Activated CD4-positive, alpha-beta T cell treated with anti-CD3 and anti-CD28 coated beads, Interleukin-2, Interleukin-4, amounts not matched to agents 100 ng/mL and 50 ng/mL, durations not matched to agents 16 hours and 8 hours (primary cell): ENCODE measurements around the gene NRXN3.

Source experiments
- DNase-seq: peaks from one replicate; pipeline ENCODE4 v3.0.0-alpha.2; 2020; ENCODE audit warnings: low spot score

The NRXN3 gene

DNA sequence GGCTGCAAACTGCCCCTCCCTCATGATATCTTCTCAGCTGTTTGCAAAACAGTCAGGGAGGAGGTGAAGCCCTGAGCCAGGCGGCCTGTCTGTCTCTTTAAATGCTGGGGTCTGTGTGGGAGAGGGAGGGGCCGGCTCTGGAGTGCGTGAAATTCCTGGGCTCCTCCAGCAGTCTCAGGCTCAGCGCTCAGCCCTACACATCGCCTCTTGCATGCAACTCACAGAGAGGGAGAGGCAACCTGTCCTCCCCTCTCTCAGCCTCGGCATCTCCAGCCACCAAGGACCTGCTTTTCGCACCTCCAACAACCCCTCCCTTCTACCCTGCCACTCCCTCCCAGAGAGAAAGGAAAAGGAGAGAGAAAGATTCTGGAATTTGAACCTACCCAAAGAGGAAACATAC lies at the start of gene NRXN3:
NRXN3 (plus strand) TSS at position 171 of the 400 bp plus-strand sequence. CDS start 72,721 bp downstream, outside the sequence.
- DNase-seq, result no peak

- no peak for DNase-seq
Observed at GRCh38 chr14:78122436-78122835, 47.7 kb upstream of the NRXN3 start.

- no peak for DNase-seq
Observed at GRCh38 chr14:78123650-78124253, 46.4 kb upstream of the NRXN3 start.

- DNase-seq, result no peak
Observed at GRCh38 chr14:78127961-78128360, 42.2 kb upstream of the NRXN3 start.

DNA sequence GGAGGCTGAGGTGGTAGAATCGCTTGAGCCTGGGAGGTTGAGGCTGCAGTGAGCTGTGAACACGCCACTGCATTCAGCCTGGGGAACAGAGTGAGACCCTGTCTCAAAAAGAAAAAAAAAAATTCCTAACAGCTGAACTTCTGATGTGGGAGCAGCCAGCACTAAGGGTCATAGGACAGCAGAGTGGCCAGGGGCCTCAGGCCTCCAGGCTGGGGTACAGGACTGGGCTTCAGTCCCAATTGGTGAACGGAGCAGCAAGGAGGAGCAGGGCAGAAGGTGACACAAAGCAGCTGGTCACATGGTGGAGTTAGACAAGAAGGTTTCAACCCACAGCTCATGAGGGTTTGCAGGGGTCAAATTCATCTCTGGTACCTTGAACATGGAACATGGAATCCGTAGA lies 40.8 kb upstream of the NRXN3 start:
- no peak for DNase-seq

DNA sequence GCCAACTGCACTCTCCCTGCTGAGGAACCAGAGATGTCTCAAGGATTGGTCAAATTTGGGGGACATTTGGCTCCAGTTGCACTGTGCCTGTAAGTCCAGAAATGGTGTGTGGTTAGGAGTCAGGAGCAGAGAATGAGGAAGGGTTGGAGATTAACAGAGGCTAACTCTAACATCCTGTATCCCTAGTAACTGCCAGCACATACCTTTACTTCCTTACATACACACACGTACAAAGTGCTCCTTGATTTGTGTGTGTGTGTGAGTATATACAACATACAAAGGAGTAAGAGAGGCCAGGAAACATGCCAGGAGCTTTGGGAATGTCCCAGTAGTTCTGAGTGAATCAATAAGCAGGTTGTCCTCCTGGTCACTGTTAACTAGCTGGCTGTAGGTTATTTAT lies 39.8 kb upstream of the NRXN3 start:
- no peak for DNase-seq

- no peak for DNase-seq
Observed at GRCh38 chr14:78131201-78131600, 39.0 kb upstream of the NRXN3 start.

GRCh38 chr14:78131616-78132015 lies 38.6 kb upstream of the NRXN3 start:
- DNase-seq, result no peak

DNA sequence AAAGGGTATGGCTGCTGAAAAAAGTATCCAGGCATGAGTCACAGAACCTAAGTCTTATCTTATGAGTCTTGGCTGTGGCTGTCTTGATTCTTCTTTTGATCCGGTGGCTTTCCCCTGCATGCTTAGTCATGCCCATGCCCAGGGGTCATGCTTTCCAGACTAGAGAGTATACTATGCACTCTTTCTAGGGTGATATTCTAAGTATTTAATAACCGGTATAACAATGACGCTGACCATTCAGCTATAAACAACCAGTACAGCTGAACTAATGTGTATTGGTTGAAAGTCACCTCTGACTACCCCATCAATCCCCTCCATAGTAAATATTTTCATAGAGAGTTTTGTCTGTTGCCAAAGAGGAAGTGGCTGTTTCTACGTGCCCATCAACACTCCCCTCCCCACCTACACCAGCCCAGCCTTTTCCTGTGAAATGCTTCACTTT lies 34.7 kb upstream of the NRXN3 start:
- DNase-seq, result no peak

DNA sequence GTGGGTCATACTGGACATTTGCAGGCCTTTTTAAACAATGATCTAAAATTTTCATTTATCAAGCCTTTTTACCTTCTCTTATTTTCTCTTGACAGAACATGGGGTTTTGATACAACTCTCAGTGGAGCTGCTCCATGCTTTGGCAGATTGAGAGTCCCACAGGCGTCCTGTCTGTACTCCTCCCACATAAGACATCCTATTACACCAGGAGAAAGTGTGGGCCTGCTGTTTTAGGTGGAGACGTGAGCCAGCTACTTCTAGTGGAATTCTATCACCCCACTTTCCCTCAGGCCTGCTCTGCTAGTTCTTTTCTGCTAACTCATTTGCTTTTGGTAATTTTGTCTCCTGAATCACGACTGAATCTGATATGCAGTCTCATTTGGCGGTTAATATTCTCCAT lies 33.5 kb upstream of the NRXN3 start:
- no peak for DNase-seq

- DNase-seq, result no peak
Observed at GRCh38 chr14:78141590-78141989, 28.6 kb upstream of the NRXN3 start.

GRCh38 chr14:78142998-78143397 lies 27.2 kb upstream of the NRXN3 start:
- DNase-seq, result no peak

GRCh38 chr14:78143489-78144145 lies 26.6 kb upstream of the NRXN3 start:
- DNase-seq, result no peak

GRCh38 chr14:78152201-78153063 lies 17.7 kb upstream of the NRXN3 start:
- DNase-seq, result no peak

DNA sequence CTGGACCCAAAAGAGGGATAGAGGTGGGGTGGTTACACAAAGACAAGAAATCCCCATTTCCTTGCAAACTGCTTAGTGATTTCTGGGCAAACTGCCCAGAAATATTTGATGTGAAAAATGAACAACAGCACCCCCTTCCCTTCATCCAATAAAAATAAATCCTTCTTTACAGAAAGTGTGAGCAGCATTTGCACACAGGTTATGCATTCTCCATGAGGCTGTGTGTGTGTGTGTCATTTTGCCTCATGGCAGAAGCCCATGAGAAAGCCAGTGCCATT lies 17.2 kb upstream of the NRXN3 start:
- DNase-seq, result no peak

GRCh38 chr14:78154827-78155226 lies 15.3 kb upstream of the NRXN3 start:
- no peak for DNase-seq

DNA sequence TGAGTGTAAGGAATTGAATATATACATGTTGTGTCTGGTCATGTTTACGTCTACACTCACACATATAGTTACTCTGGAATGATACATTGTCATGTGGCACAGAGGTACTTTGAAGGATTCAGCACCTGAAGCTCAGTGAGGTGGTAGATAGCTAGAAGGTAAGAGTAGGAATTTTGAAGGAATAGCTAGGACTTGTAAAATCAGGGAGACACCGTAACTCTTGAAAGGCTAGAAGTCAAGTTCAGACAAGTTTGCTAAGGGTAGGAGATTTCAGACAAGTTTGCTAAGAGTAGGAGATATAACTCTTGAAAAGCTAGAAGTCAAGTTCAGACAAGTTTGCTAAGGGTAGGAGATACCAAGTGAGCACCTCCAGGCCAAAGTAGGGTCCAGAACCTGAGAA lies 14.0 kb upstream of the NRXN3 start:
- DNase-seq, result no peak

- no peak for DNase-seq
Observed at GRCh38 chr14:78157494-78158437, 12.4 kb upstream of the NRXN3 start.

DNA sequence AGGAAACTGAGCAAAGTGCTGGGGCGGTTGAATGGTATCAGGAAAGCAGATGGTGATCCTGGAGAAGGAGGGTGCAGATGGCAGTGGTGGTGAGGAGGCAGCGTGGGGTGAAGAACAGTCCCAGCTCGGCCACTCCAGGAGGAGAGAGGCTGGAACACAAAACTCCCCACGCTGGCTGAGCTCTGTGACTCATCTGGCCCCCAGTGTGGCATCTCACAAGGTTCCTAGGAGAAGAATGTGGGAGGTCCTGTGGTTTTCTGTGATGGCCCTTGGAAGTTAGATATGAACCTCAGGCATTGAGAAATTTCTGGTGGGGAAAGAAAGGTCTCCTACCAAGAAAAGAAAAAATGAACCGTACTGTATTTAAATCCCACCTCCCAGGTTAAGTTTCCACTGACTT lies 8.0 kb upstream of the NRXN3 start:
- DNase-seq, result no peak

DNA sequence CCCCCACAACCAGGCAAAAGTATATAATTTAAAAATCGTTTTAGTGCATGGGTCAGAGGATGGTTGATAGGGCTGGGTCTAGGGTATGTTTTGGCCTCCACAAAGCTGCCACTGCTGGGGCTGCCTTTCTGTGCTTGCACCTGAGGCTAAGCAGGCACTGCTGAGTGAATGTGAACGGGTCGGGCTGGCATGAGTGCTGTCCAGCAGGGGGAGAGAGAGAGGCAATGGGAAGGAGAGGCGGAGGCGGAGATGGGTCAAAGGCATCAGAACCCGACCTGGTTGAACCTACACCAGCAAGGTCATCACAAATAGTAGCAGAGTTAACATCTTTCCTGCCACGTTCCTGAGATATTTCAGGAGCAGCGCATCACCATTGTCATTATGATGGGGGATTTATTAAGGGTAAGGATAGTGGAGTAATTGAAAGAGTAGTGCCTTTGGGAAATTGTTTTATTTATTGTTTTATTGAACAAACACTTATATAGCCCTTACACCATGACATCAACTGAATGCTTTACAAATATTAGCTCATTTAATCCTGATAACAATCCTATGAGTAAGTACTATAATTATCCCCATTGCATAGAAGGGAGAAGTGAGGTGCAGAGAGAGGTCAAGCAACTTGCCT lies 5.8 kb upstream of the NRXN3 start:
- DNase-seq, result peak; percentile 19

GRCh38 chr14:78172428-78172827 lies 2.3 kb downstream of the NRXN3 start:
- no peak for DNase-seq
